A673 (cell line): ENCODE results near the gene RAB2B.

Experiments
- CTCF ChIP-seq: fragments of 300-800, 200-600 bp; sonication (generic); conservative IDR thresholded peaks from 2 replicates; pipeline ENCODE4 v1.5.1; 2017; ENCODE audit warnings: low read depth, mild to moderate bottlenecking, antibody characterized with exemption, low read length, moderate library complexity, mixed read lengths
- EZH2 ChIP-seq: fragments of 200-600 bp; sonication (generic); IDR thresholded peaks from 2 replicates; pipeline ENCODE4 v1.6.1; 2017; ENCODE audit warnings: borderline replicate concordance, low read depth, mild to moderate bottlenecking, mixed read lengths, antibody characterized with exemption, low read length; ENCODE audit not compliant: poor library complexity, severe bottlenecking

GRCh38 chr14:21440859-21441258 lies 35.9 kb downstream of the RAB2B start:
- no peak for TF ChIP-seq CTCF
- no peak for TF ChIP-seq EZH2
